Natural killer cell (primary cell): ENCODE measurements around the gene LRRC8E. TPM values are rescaled to one million over a fixed set of nuclear protein-coding genes. Genes with fewer than 3 reads are reported as not detected.

Experiments used
- ATAC-seq, 3 donors: fragments of 150-1000 bp in 2 of 3; fragments of 200-7000 bp in 1 of 3; cut with Tn5 transposase; 1 replicate in 1 of 3; 2 replicates in 2 of 3; pipeline ENCODE4 v1.10.0; 2021; ENCODE audit warnings: mild to moderate bottlenecking in 2 of 3, moderate library complexity in 2 of 3
- DNase-seq, 2 donors: peaks; one replicate each; pipeline versions ENCODE4 v3.0.0 to v3.0.0-alpha.2; 2013 to 2021; ENCODE audit warnings: mixed read lengths in 1 of 2
- H3K27ac ChIP-seq: one replicate; pipeline ENCODE4 v1.5.1; 2013; ENCODE audit warnings: mild to moderate bottlenecking, low read length
- H3K27me3 ChIP-seq: one replicate; pipeline ENCODE4 v1.6.1; 2013; ENCODE audit warnings: low read length; ENCODE audit not compliant: control insufficient read depth, insufficient read depth
- H3K36me3 ChIP-seq: one replicate; pipeline ENCODE4 v1.6.1; 2013; ENCODE audit warnings: low read length; ENCODE audit not compliant: control insufficient read depth, insufficient read depth
- H3K4me1 ChIP-seq: one replicate; pipeline ENCODE4 v1.6.1; 2013; ENCODE audit warnings: low read length; ENCODE audit not compliant: control insufficient read depth, insufficient read depth
- H3K4me3 ChIP-seq: one replicate; pipeline ENCODE4 v1.5.1; 2013; ENCODE audit warnings: low read length
- H3K9me3 ChIP-seq: one replicate; pipeline ENCODE4 v1.6.1; 2013; ENCODE audit warnings: low read length; ENCODE audit not compliant: control insufficient read depth, insufficient read depth
- H3K27ac Mint-ChIP-seq, 2 donors: one replicate each; pipeline ENCODE4 v1.8.0; 2022; ENCODE audit warnings: mild to moderate bottlenecking in 2 of 2, mixed read lengths in 2 of 2, moderate library complexity in 1 of 2
- H3K27me3 Mint-ChIP-seq, 2 donors: one replicate each; pipeline ENCODE4 v1.8.0; 2022; ENCODE audit warnings: low read depth in 2 of 2, mixed read lengths in 2 of 2
- H3K36me3 Mint-ChIP-seq: one replicate; pipeline ENCODE4 v1.8.0; 2022; ENCODE audit warnings: mixed read lengths
- H3K4me1 Mint-ChIP-seq, 2 donors: one replicate each; pipeline ENCODE4 v1.8.0; 2022; ENCODE audit warnings: mixed read lengths in 2 of 2
- H3K4me3 Mint-ChIP-seq: one replicate; pipeline ENCODE4 v1.8.0; 2022; ENCODE audit warnings: mild to moderate bottlenecking, moderate library complexity, mixed read lengths
- H3K9me3 Mint-ChIP-seq, 2 donors: one replicate each; pipeline ENCODE4 v1.8.0; 2022; ENCODE audit warnings: mixed read lengths in 2 of 2
- WGBS: methylation state at CpG from one replicate; pipeline ENCODE4 v1.1.7; 2013; ENCODE audit warnings: missing lambda C conversion rate; ENCODE audit not compliant: insufficient coverage; 5-methylcytosine and 5-hydroxymethylcytosine counted together
- intact Hi-C: fragments of 100-400 bp; cut with micrococcal nuclease; formaldehyde crosslinking; loops from one replicate; pipeline ENCODE4 v1.14.2; 2022
- total RNA-seq, 4 donors: library from RNA; stranded (reverse); fragments of 120-200 nt in 1 of 4; gene quantifications; one replicate each; pipeline versions ENCODE4 v1.2.3 to v1.2.4, GENCODE V29; 2013 to 2022
- TF ChIP-seq, protein P1 (sequence below): fragments of 200-600 bp; IDR thresholded peaks from one replicate; pipeline ENCODE4 v1.8.0; 2022; ENCODE audit warnings: antibody characterized with exemption

LRRC8E gene
- total RNA-seq, 3 donors from 2014 or later (not counting 1 experiment from before 2014, with no cell fraction given), result not detected

DNA sequence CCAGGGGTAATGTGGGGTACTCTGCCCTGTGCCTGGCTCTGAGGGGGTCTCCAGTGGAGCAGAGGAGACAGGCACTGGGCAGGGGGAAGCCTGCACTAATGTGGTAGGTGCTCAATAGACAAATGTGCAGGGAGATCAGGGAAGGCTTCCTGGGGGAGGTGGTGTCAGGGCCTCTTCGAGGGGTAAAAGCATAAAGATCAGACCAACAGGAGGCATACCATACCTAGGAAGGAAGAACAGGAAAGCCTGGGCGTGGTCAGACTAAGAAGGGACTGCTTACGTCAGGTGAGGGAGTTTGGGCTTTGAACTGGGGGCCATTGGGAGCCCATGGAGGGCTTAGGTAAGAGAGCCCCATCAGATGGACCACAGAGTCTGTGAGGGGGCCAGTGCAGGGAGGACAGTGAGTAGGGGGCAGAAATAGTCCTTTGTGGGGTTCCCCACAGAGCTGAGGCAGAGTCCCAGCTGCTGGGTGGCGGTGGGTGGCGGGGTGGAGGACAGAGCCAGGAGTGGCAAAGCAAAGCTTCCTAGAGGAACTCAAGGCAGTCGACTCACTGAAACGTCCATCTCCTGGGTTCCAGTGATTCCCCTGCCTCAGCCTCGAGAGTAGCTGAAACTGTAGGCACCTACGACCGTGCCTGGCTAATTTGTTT, 22.9 kb upstream of the LRRC8E start:
- H3K9me3 ChIP-seq, result peaks cover 4% of the 10 kb centered on the region
- no peak overlapping the region for H3K4me3 ChIP-seq
- no peaks in the 10 kb centered on the region for H3K9me3 Mint-ChIP-seq
- H3K36me3 Mint-ChIP-seq, result no peaks in the 10 kb centered on the region
- no peaks in the 10 kb centered on the region for H3K36me3 ChIP-seq
- intact Hi-C loops, result no loop called here
- H3K4me1 ChIP-seq, result peaks cover 36% of the 10 kb centered on the region
- H3K27ac ChIP-seq, result no peak overlapping the region
- peak overlapping the region; percentile 50 for H3K4me3 Mint-ChIP-seq
- 40% methylated on average over 10 of the region's 10 CpGs for WGBS
- no peak overlapping the region for H3K27ac Mint-ChIP-seq
- TF ChIP-seq, protein P1, sequence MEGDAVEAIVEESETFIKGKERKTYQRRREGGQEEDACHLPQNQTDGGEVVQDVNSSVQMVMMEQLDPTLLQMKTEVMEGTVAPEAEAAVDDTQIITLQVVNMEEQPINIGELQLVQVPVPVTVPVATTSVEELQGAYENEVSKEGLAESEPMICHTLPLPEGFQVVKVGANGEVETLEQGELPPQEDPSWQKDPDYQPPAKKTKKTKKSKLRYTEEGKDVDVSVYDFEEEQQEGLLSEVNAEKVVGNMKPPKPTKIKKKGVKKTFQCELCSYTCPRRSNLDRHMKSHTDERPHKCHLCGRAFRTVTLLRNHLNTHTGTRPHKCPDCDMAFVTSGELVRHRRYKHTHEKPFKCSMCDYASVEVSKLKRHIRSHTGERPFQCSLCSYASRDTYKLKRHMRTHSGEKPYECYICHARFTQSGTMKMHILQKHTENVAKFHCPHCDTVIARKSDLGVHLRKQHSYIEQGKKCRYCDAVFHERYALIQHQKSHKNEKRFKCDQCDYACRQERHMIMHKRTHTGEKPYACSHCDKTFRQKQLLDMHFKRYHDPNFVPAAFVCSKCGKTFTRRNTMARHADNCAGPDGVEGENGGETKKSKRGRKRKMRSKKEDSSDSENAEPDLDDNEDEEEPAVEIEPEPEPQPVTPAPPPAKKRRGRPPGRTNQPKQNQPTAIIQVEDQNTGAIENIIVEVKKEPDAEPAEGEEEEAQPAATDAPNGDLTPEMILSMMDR, result no peak
- H3K27me3 ChIP-seq, result peaks cover 24% of the 10 kb centered on the region
- H3K27me3 Mint-ChIP-seq, result peaks cover 9 to 21% of the 10 kb centered on the region in 2 donors
- DNase-seq (peak in 1 of 2 donors; percentile 52), ATAC-seq (no peak)
- H3K4me1 Mint-ChIP-seq, result peaks cover 0 to 19% of the 10 kb centered on the region in 2 donors

DNA sequence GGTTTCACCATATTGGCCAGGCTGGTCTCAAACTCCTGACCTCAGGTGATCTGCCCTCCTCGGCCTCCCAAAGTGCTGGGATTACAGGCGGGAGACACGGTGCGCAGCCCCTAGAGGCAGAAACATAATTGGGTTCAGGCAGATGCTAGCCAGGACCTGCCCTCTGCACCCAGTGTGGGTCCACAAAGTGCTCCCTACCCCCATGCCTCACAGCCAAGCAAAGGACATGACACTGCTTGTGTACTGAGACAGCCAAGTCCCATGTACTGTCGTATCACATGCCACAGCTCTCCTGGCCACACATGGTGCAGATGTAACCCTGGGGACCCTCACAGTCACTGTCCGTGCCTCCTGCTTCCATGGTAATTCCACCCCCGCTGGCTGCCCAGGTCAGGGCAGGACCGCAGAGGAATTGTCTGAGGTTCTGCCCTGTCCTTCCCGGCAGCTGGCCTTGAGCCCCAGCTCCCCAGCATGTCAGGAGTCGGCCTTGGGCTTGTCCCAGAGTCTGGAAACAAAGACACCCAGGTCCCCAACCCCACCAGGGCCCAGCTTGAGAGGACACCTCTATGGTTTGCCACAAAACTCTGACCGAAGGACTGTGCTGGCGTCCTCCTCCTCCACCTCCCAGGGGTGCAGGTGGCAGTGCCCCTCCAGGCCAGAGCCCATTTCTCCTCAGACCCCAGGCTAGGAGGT, 21.8 kb upstream of the LRRC8E start:
- H3K4me3 Mint-ChIP-seq, result no peak overlapping the region
- no peak overlapping the region for H3K27ac Mint-ChIP-seq
- H3K4me1 ChIP-seq, result peaks cover 41% of the 10 kb centered on the region

DNA sequence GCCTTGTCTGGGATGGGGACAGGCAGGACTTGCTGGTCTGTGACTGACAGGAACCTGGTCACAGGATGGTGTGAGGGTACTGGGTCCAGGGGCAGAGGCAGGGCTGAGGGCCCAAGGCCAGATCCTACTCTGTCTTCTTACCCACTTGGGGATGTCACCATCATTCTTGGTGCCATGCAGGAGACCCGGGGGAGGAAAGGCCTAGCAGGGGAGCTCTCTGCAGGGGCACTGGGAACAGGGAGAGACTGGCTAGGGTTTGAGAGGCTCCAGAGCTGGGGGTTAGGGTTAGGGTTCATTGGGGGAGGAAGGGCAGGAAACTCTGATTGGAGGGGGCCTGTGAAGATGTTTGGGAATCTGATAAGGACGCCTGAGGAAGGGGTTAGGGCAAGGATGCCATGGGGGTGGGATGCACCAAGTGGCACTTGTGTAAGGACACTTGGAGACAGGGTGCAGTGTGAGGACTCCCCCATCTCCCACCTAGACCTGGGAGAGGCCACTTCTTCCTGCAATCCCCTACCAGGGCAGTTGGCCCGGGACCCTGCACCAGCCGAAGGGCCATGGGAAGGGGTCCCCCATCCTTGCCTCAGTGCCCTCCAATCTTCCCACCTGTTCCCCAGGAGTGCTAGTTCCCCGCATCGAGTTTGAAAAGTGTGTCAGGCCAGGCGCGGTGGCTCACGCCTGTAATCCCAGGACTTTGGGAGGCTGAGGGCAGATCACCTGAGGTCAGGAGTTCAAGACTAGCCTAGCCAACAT, 21.0 kb upstream of the LRRC8E start:
- Mint-ChIP-seq H3K4me1 (peaks cover 12 to 31% of the 10 kb centered on the region in 2 donors), H3K4me3 (no peak overlapping the region), H3K27ac (no peak overlapping the region), H3K36me3 (no peaks in the 10 kb centered on the region), H3K27me3 (peaks cover 9 to 32% of the 10 kb centered on the region in 2 donors), H3K9me3 (no peaks in the 10 kb centered on the region)
- Histone ChIP-seq H3K27me3 (peaks cover 14% of the 10 kb centered on the region), H3K9me3 (peaks cover 4% of the 10 kb centered on the region), H3K27ac (no peak overlapping the region), H3K4me1 (peaks cover 41% of the 10 kb centered on the region), H3K4me3 (no peak overlapping the region), H3K36me3 (no peaks in the 10 kb centered on the region)
- TF ChIP-seq, protein P1, result no peak
- ATAC-seq (no peak), DNase-seq (no peak)
- WGBS, result 94% methylated on average over 9 of the region's 9 CpGs
- intact Hi-C loops, result no loop called here

More for the DNA sequence above, 21.8 kb upstream of the LRRC8E start:
- TF ChIP-seq, protein P1, result no peak
- Histone ChIP-seq H3K9me3 (peaks cover 4% of the 10 kb centered on the region), H3K4me3 (no peak overlapping the region), H3K27ac (no peak overlapping the region), H3K36me3 (no peaks in the 10 kb centered on the region), H3K27me3 (peaks cover 13% of the 10 kb centered on the region)
- no peaks in the 10 kb centered on the region for H3K9me3 Mint-ChIP-seq
- WGBS, result 89% methylated on average over 12 of the region's 12 CpGs
- H3K27me3 Mint-ChIP-seq, result peaks cover 9 to 25% of the 10 kb centered on the region in 2 donors
- no peak for DNase-seq
- H3K36me3 Mint-ChIP-seq, result no peaks in the 10 kb centered on the region
- H3K4me1 Mint-ChIP-seq, result peaks cover 7 to 25% of the 10 kb centered on the region in 2 donors
- intact Hi-C loops, result no loop called here
- no peak for ATAC-seq
